AG04450 (cell line): ENCODE measurements around the gene ZBBX. TPM values are rescaled to one million over a fixed set of nuclear protein-coding genes. Genes with fewer than 3 reads are reported as not detected.

ENCODE experiments used
- CTCF ChIA-PET: fragments of 300-600, 350-600 bp; formaldehyde crosslinking; extraction: SDS; loops from one replicate; lab custom pipeline; 2022; ENCODE audit warnings: antibody characterized with exemption, inconsistent platforms; lab: Charles Lee
- POLR2A ChIA-PET: fragments of 350-600 bp; formaldehyde crosslinking; extraction: SDS; loops from one replicate; lab custom pipeline; 2021; ENCODE audit warnings: antibody characterized with exemption, inconsistent platforms; lab: Yijun Ruan, JAX
- DNase-seq: peaks from one replicate; pipeline ENCODE4 v3.0.0-alpha.2; 2011; ENCODE audit warnings: low read depth, low spot score
- H3K27ac ChIP-seq: one replicate; pipeline ENCODE4 v1.5.1; 2012; ENCODE audit warnings: low read depth, low read length, control low read depth
- H3K27me3 ChIP-seq: one replicate; pipeline ENCODE4 v1.6.0; 2012; ENCODE audit warnings: low read length; ENCODE audit not compliant: control insufficient read depth, insufficient read depth
- H3K4me3 ChIP-seq: 2 replicates; pipeline ENCODE4 v1.5.1; 2011; ENCODE audit warnings: mild to moderate bottlenecking, low read depth, low read length, control low read depth
- H3K9me3 ChIP-seq: 2 replicates; pipeline ENCODE4 v1.5.1; 2012; ENCODE audit warnings: low read length; ENCODE audit not compliant: control insufficient read depth, insufficient read depth
- polyA plus RNA-seq: library from polyadenylated mRNA; depleted of rRNA; stranded (reverse); fragments of >200 nt; gene quantifications from 2 replicates; pipeline ENCODE4 v1.2.3, GENCODE V29; 2011
- TF ChIP-seq, protein P1 (sequence below): IDR thresholded peaks from 2 replicates; pipeline ENCODE4 v1.5.1; 2011; ENCODE audit warnings: low read depth, low read length, control low read depth, inconsistent platforms

The ZBBX gene
- polyA plus RNA-seq, 1 experiment = not detected

DNA sequence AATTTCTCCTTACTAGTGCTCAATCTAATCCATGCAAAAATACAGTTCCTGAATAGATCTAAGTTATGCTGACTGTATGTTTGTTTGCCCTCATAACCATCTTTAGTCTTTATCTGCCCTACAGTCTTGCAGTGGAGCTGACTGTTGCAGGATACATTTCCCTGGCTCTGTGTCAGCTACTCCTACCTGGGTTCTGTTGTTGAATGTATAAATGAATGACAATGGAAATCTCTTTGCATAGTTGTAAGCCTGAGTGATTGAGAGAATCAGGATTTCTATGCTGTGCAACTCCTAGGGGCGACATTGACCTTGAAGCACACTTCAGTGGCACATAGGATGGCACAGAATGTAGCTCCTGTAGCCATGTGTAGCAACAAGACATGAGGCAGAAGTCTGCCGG lies 16.0 kb upstream of the ZBBX start:
- Histone ChIP-seq H3K27ac (no peak overlapping the region), H3K4me3 (no peak overlapping the region), H3K27me3 (no peaks in the 10 kb centered on the region), H3K9me3 (no peaks in the 10 kb centered on the region)
- TF ChIP-seq, protein P1, sequence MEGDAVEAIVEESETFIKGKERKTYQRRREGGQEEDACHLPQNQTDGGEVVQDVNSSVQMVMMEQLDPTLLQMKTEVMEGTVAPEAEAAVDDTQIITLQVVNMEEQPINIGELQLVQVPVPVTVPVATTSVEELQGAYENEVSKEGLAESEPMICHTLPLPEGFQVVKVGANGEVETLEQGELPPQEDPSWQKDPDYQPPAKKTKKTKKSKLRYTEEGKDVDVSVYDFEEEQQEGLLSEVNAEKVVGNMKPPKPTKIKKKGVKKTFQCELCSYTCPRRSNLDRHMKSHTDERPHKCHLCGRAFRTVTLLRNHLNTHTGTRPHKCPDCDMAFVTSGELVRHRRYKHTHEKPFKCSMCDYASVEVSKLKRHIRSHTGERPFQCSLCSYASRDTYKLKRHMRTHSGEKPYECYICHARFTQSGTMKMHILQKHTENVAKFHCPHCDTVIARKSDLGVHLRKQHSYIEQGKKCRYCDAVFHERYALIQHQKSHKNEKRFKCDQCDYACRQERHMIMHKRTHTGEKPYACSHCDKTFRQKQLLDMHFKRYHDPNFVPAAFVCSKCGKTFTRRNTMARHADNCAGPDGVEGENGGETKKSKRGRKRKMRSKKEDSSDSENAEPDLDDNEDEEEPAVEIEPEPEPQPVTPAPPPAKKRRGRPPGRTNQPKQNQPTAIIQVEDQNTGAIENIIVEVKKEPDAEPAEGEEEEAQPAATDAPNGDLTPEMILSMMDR = no peak
- ChIA-PET CTCF (no interaction called here), POLR2A (no interaction called here)
- DNase-seq = no peak

DNA sequence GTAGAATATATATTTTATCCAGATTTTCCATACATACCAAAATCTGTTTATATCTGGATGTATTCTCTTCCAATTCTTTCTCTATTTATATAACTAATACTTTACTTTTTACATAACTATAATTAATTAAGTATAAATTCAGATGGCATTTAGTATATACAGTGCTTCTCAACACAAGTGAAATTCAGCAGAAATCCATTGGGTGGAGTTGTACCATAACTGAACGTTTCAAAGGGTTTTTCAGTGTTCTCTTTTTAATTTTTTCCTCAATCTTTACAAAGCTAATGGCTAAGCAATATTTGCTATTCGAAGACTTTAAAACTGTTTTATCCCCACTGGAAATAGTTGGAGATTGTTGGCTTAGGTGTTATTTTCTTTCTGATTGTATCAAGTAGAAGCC lies 13.9 kb upstream of the ZBBX start:
- no peaks in the 10 kb centered on the region for H3K9me3 ChIP-seq
- H3K27me3 ChIP-seq = no peaks in the 10 kb centered on the region
- TF ChIP-seq, protein P1 = no peak
- no peak overlapping the region for H3K27ac ChIP-seq
- DNase-seq = no peak
- H3K4me3 ChIP-seq = no peak overlapping the region
- ChIA-PET CTCF (interaction anchor here (1.0 kb wide), 1 partner anchor 14 kb away, joined by 3 read pairs; the partner anchor contains the start of gene ZBBX), POLR2A (no interaction called here)

DNA sequence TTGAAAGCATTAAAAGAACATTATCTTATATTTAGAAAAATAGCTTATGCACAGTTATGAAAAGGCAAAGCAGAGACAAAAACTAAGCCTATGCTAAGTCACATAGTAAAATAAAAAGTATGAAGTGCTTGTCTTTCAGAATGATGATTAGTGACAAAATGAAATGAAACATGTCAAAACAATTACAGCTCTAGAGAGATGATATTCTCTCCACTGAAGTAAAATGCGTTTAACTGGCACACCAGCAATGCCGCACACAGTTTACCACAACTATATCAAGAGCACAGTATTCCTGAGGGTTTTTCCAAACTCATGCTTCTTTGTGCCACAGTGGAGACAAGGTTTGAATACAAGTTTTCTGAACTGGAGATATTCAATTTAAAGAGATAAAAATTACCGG lies 2.1 kb upstream of the ZBBX start:
- no peaks in the 10 kb centered on the region for H3K9me3 ChIP-seq
- ChIA-PET POLR2A (no interaction called here), CTCF (interaction anchor here (0.6 to 4.2 kb wide), 5 partner anchors 16 to 783 kb away, joined by 3 to 40 read pairs (median 7); no protein-coding TSS in a partner anchor)
- H3K27me3 ChIP-seq = no peaks in the 10 kb centered on the region
- no peak overlapping the region for H3K27ac ChIP-seq
- TF ChIP-seq, protein P1 = no peak
- no peak for DNase-seq
- H3K4me3 ChIP-seq = no peak overlapping the region

DNA sequence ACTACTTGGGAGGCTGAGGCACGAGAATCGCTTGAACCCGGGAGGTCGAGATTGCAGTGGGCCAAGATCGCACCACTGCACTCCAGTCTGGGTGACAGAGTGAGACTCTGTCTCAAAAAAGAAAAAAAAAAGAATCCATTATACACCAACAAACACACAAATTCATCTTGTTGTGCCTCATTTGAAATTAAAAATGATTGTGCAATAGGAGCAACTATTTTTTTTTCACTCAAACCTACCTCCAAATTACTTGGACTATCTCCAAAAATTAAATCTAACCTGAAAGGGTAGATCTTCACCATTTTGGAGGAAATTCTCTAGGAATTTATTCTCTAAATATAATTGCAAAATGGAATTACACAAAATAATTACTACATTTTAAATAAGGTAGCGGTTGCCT lies 4.6 kb downstream of the ZBBX start:
- Histone ChIP-seq H3K27me3 (no peaks in the 10 kb centered on the region), H3K4me3 (no peak overlapping the region), H3K27ac (no peak overlapping the region), H3K9me3 (no peaks in the 10 kb centered on the region)
- ChIA-PET POLR2A (no interaction called here), CTCF (no interaction called here)
- TF ChIP-seq, protein P1 = no peak
- no peak for DNase-seq

DNA sequence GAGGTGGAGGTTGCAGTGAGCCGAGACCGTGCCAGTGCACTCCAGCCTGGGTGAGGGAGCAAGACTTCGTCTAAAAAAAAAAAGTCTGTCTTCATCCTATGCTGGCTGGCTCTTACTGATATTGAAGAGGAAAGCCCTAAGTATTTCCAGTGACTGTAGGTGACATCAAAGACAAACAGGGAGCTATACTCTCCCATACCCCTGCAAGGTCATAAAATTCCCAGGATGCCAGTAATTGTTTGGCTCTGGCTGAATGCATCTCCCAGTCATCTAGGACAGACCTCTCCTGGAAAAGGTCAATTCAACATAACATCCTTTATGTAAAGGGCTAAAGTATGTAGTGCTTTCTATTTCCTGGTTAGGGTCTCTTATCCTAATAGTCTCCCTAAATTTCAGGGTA lies 8.0 kb downstream of the ZBBX start:
- no peak overlapping the region for H3K27ac ChIP-seq
- H3K4me3 ChIP-seq = no peak overlapping the region
- H3K9me3 ChIP-seq = no peaks in the 10 kb centered on the region
- no peaks in the 10 kb centered on the region for H3K27me3 ChIP-seq
- no peak for DNase-seq
- TF ChIP-seq, protein P1 = no peak
- CTCF ChIA-PET = interaction anchor here (1.3 kb wide), 1 partner anchor 515 kb away, joined by 4 read pairs; no protein-coding TSS in a partner anchor
- POLR2A ChIA-PET = no interaction called here
